OCI-LY1 (cell line): ENCODE results near the gene ZNF112.
A peak's percentile ranks its signal among the peaks of the same experiment; 100 is the strongest.

Experiments
- H2AFZ ChIP-seq: fragments of 200-600 bp; sonication (generic), shearing (Covaris generic); 2 replicates; pipeline ENCODE4 v1.6.0; 2014; ENCODE audit warnings: antibody characterized with exemption, mild to moderate bottlenecking, low read length
- H3F3A ChIP-seq: fragments of 200-600 bp; sonication (generic), shearing (Covaris generic); 2 replicates; pipeline ENCODE4 v1.6.0; 2014; ENCODE audit warnings: mild to moderate bottlenecking, antibody characterized with exemption, low read length, moderate library complexity; ENCODE audit not compliant: insufficient read depth
- H3K27ac ChIP-seq: fragments of 200-600 bp; sonication (generic); 2 replicates; pipeline ENCODE4 v1.5.1; 2014; ENCODE audit warnings: low read length, mixed run types, mild to moderate bottlenecking, low read depth; ENCODE audit not compliant: poor library complexity, severe bottlenecking
- H3K27me3 ChIP-seq: fragments of 200-600 bp; sonication (generic); 2 replicates; pipeline ENCODE4 v1.6.0; 2014; ENCODE audit warnings: antibody characterized with exemption, mild to moderate bottlenecking, low read length, moderate library complexity; ENCODE audit not compliant: insufficient read depth
- H3K36me3 ChIP-seq: fragments of 200-600 bp; sonication (generic); 2 replicates; pipeline ENCODE4 v1.6.1; 2014; ENCODE audit warnings: mild to moderate bottlenecking, antibody characterized with exemption, low read length, moderate library complexity, mixed read lengths; ENCODE audit not compliant: insufficient read depth
- H3K4me1 ChIP-seq: fragments of 200-600 bp; sonication (generic); 2 replicates; pipeline ENCODE4 v1.5.1; 2014; ENCODE audit warnings: mild to moderate bottlenecking, low read length, moderate library complexity; ENCODE audit not compliant: insufficient read depth, severe bottlenecking
- H3K4me2 ChIP-seq: fragments of 200-600 bp; sonication (generic), shearing (Covaris generic); 2 replicates; pipeline ENCODE4 v1.6.1; 2014; ENCODE audit warnings: low read length
- H3K4me3 ChIP-seq: fragments of 200-600 bp; sonication (generic); 2 replicates; pipeline ENCODE4 v1.5.1; 2014; ENCODE audit warnings: low read length, low read depth, mild to moderate bottlenecking, mixed read lengths; ENCODE audit not compliant: poor library complexity, severe bottlenecking
- H3K79me2 ChIP-seq: fragments of 200-600 bp; shearing (Covaris generic); 2 replicates; pipeline ENCODE4 v1.6.1; 2016; ENCODE audit warnings: mixed run types, low read length, mixed read lengths; ENCODE audit not compliant: insufficient read depth
- H3K9ac ChIP-seq: fragments of 200-600 bp; sonication (generic), shearing (Covaris generic); 2 replicates; pipeline ENCODE4 v1.6.1; 2014; ENCODE audit warnings: mild to moderate bottlenecking, low read length, mixed read lengths
- H3K9me2 ChIP-seq: fragments of 200-600 bp; sonication (generic), shearing (Covaris generic); 2 replicates; pipeline ENCODE4 v1.6.1; 2014; ENCODE audit warnings: low read depth, mild to moderate bottlenecking, low read length, mixed read lengths
- H3K9me3 ChIP-seq: fragments of 200-600 bp; shearing (Covaris generic); 2 replicates; pipeline ENCODE4 v1.6.1; 2014; ENCODE audit warnings: low read length, mixed read lengths
- H4K20me1 ChIP-seq: fragments of 200-600 bp; sonication (generic), shearing (Covaris generic); 2 replicates; pipeline ENCODE4 v1.6.0; 2016; ENCODE audit warnings: mild to moderate bottlenecking, low read length; ENCODE audit not compliant: insufficient read depth
- EZH2 ChIP-seq: fragments of 200-600 bp; sonication (generic), shearing (Covaris generic); IDR thresholded peaks from 2 replicates; pipeline ENCODE4 v1.8.0; 2017; ENCODE audit warnings: borderline replicate concordance, mixed run types, mild to moderate bottlenecking, antibody characterized with exemption, low read length, moderate library complexity, mixed read lengths
- TF ChIP-seq, protein P1 (sequence below): fragments of 200-600 bp; sonication (generic), shearing (Covaris generic); IDR thresholded peaks from 2 replicates; pipeline ENCODE4 v1.5.1; 2017; ENCODE audit warnings: mild to moderate bottlenecking, antibody characterized with exemption, low read length, moderate library complexity, mixed read lengths

ZNF112 gene

DNA sequence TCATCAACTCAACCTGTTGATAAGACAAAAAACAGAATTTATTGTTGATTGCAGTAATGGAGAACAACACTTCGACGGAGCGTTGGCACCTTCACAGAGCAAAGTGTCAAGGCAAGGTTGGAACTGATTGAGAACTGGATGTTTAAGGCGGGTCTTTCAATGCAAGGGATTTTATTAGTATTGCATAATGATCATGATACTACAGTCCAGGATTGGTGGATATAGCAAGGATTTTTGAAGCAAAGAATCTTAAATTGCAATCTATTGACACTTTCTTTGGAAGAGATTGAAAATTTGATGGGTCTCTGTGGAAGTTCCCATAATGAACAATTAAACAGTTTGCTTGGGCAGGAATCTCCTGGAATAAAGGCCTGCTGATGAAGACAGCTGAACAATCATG lies 51.0 kb downstream of the ZNF112 start:
- Histone ChIP-seq H3F3A (no peaks in the 10 kb centered on the region), H3K9me2 (no peaks in the 10 kb centered on the region), H4K20me1 (no peaks in the 10 kb centered on the region), H3K9ac (no peak overlapping the region), H3K4me3 (peak overlapping the region; percentile 68), H3K4me2 (0 out of 2 replicates have a peak overlapping the region, but pooled peaks have one; percentile 74), H3K27ac (no peak overlapping the region), H3K27me3 (no peaks in the 10 kb centered on the region), H2AFZ (no peak overlapping the region), H3K9me3 (no peaks in the 10 kb centered on the region), H3K4me1 (peaks cover 4% of the 10 kb centered on the region), H3K79me2 (no peaks in the 10 kb centered on the region), H3K36me3 (no peaks in the 10 kb centered on the region)
- TF ChIP-seq, protein P1, sequence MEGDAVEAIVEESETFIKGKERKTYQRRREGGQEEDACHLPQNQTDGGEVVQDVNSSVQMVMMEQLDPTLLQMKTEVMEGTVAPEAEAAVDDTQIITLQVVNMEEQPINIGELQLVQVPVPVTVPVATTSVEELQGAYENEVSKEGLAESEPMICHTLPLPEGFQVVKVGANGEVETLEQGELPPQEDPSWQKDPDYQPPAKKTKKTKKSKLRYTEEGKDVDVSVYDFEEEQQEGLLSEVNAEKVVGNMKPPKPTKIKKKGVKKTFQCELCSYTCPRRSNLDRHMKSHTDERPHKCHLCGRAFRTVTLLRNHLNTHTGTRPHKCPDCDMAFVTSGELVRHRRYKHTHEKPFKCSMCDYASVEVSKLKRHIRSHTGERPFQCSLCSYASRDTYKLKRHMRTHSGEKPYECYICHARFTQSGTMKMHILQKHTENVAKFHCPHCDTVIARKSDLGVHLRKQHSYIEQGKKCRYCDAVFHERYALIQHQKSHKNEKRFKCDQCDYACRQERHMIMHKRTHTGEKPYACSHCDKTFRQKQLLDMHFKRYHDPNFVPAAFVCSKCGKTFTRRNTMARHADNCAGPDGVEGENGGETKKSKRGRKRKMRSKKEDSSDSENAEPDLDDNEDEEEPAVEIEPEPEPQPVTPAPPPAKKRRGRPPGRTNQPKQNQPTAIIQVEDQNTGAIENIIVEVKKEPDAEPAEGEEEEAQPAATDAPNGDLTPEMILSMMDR = no peak
- TF ChIP-seq EZH2 = no peak

- Histone ChIP-seq H3K4me2 (peak within 1 kb of the TSS; percentile 74), H3K4me3 (peak within 1 kb of the TSS; percentile 68), H3K9ac (peak within 1 kb of the TSS; percentile 65), H3K27ac (no peak within 1 kb of the TSS), H3K36me3 (no peaks in the 10 kb centered on the region), H2AFZ (no peak within 1 kb of the TSS), H3K9me2 (no peaks in the 10 kb centered on the region), H3K4me1 (peaks cover 4% of the 10 kb centered on the region), H4K20me1 (no peaks in the 10 kb centered on the region), H3K27me3 (no peaks in the 10 kb centered on the region), H3F3A (no peaks in the 10 kb centered on the region), H3K9me3 (no peaks in the 10 kb centered on the region), H3K79me2 (no peaks in the 10 kb centered on the region)
- TF ChIP-seq, protein P1 = no peak
- no peak for TF ChIP-seq EZH2
Observed at GRCh38 chr19:44304659-44305193, 51.8 kb downstream of the ZNF112 start, which contains the start of gene ZNF235. Gene ZNF235, minus strand, starts transcription at chr19:44305025. Its CDS starts 1,621 bp downstream, at chr19:44303404.

GRCh38 chr19:44303976-44304568 lies 52.4 kb downstream of the ZNF112 start:
- H3K27ac ChIP-seq = no peak overlapping the region
- H3K4me2 ChIP-seq = peak overlapping the region; percentile 74
- TF ChIP-seq EZH2 = no peak
- TF ChIP-seq, protein P1 = no peak

More at GRCh38 chr19:44303976-44304568, 52.4 kb downstream of the ZNF112 start:
- Histone ChIP-seq H3K9ac (peak overlapping the region; percentile 65), H3K79me2 (no peaks in the 10 kb centered on the region), H4K20me1 (no peaks in the 10 kb centered on the region), H3K36me3 (no peaks in the 10 kb centered on the region), H2AFZ (no peak overlapping the region), H3F3A (no peaks in the 10 kb centered on the region), H3K27me3 (no peaks in the 10 kb centered on the region), H3K4me3 (peak overlapping the region; percentile 68), H3K9me2 (no peaks in the 10 kb centered on the region), H3K4me1 (peaks cover 4% of the 10 kb centered on the region), H3K9me3 (no peaks in the 10 kb centered on the region)
